GM04504 (cell line): ENCODE measurements around the gene C15orf39.

ENCODE experiments used
- DNase-seq: peaks from one replicate; pipeline ENCODE4 v3.0.0-alpha.2; 2012; ENCODE audit warnings: low read depth

C15orf39 gene

GRCh38 chr15:75197062-75197630 is 4.5 kb upstream of the C15orf39 start:
- DNase-seq: no peak

- DNase-seq: no peak
These were observed 2.9 kb upstream of the C15orf39 start for GRCh38 chr15:75198560-75199356.

- no peak for DNase-seq
These were observed 2.2 kb upstream of the C15orf39 start for GRCh38 chr15:75199357-75199940.

GRCh38 chr15:75200391-75200764 is 1.3 kb upstream of the C15orf39 start:
- no peak for DNase-seq

GRCh38 chr15:75200765-75201615 is 692 bp upstream of the C15orf39 start:
- no peak for DNase-seq

- peak; percentile 63 for DNase-seq
These were observed 752 bp downstream of the C15orf39 start for GRCh38 chr15:75202251-75203016.

GRCh38 chr15:75203017-75203907 is 1.6 kb downstream of the C15orf39 start:
- no peak for DNase-seq

- DNase-seq: no peak
These were observed 2.2 kb downstream of the C15orf39 start for GRCh38 chr15:75203908-75204263.

- DNase-seq: peak; percentile 76
These were observed 2.8 kb downstream of the C15orf39 start for GRCh38 chr15:75204340-75205063.

GRCh38 chr15:75205064-75205395 is 3.3 kb downstream of the C15orf39 start:
- no peak for DNase-seq

GRCh38 chr15:75206006-75206405 is 4.3 kb downstream of the C15orf39 start:
- DNase-seq: no peak

GRCh38 chr15:75206803-75207617 is 5.3 kb downstream of the C15orf39 start:
- no peak for DNase-seq

GRCh38 chr15:75207618-75208500 is 6.2 kb downstream of the C15orf39 start:
- DNase-seq: no peak

- no peak for DNase-seq
These were observed 7.0 kb downstream of the C15orf39 start for GRCh38 chr15:75208501-75209288.

GRCh38 chr15:75209289-75209676 is 7.6 kb downstream of the C15orf39 start:
- DNase-seq: no peak

GRCh38 chr15:75210811-75211230 is 9.1 kb downstream of the C15orf39 start:
- no peak for DNase-seq

GRCh38 chr15:75211436-75212199 is 9.9 kb downstream of the C15orf39 start:
- DNase-seq: no peak
